Tibial nerve (tissue), 4 donors: ENCODE measurements around the gene GGACT. TPM values are rescaled to one million over a fixed set of nuclear protein-coding genes. Genes with fewer than 3 reads are reported as not detected.

Experiments used
- DNase-seq, 2 donors: peaks; one replicate each; pipeline ENCODE4 v3.0.0-alpha.2; 2019; ENCODE audit warnings: low spot score in 2 of 2
- H3K27ac ChIP-seq, 4 donors: fragments of 200-600 bp; sonication (generic) in 3 of 4; one replicate each; pipeline ENCODE4 v1.5.1; 2017 to 2019; ENCODE audit warnings: mild to moderate bottlenecking in 1 of 4
- H3K27me3 ChIP-seq, 2 donors: fragments of 200-600 bp; sonication (generic) in 1 of 2; one replicate each; pipeline versions ENCODE4 v1.5.1 to v1.6.0; 2017 to 2019
- H3K36me3 ChIP-seq, 3 donors: fragments of 200-600 bp; sonication (generic); one replicate each; pipeline ENCODE4 v1.5.1; 2018 to 2019
- H3K4me1 ChIP-seq, 4 donors: fragments of 200-600 bp; sonication (generic) in 3 of 4; one replicate each; pipeline ENCODE4 v1.5.1; 2017 to 2019
- H3K4me3 ChIP-seq, 4 donors: fragments of 200-600 bp; sonication (generic) in 3 of 4; one replicate each; pipeline ENCODE4 v1.5.1; 2017 to 2019; ENCODE audit warnings: mild to moderate bottlenecking in 1 of 4, moderate library complexity in 1 of 4
- H3K9me3 ChIP-seq, 4 donors: fragments of 200-600 bp; sonication (generic) in 3 of 4; one replicate each; pipeline ENCODE4 v1.5.1; 2017 to 2019
- EP300 ChIP-seq, 2 donors: sonication (generic); formaldehyde crosslinking; IDR thresholded peaks; one replicate each; pipeline ENCODE4 v1.6.1; 2017; ENCODE audit warnings: antibody characterized with exemption in 2 of 2, mild to moderate bottlenecking in 1 of 2
- POLR2A ChIP-seq, 2 donors: fragments of 450-650 bp; IDR thresholded peaks; one replicate each; pipeline ENCODE4 v1.6.1; 2017; ENCODE audit warnings: antibody characterized with exemption in 2 of 2, mild to moderate bottlenecking in 2 of 2, moderate library complexity in 2 of 2
- WGBS, 2 donors: methylation state at CpG; one replicate each; pipeline ENCODE4 v1.1.5; 2018; 5-methylcytosine and 5-hydroxymethylcytosine counted together
- total RNA-seq, 4 donors: library from RNA; depleted of rRNA; stranded (reverse); fragments of >200 nt; gene quantifications; one replicate each; pipeline ENCODE4 v1.1.0, GENCODE V29; 2016
- TF ChIP-seq, protein P1 (sequence below), 5 experiments: fragments of 200-600 bp in 3 of 5; fragments of 450-650 bp in 2 of 5; sonication (generic) in 3 of 5; IDR thresholded peaks; one replicate each; pipeline ENCODE4 v1.5.1; 2016 to 2019; ENCODE audit warnings: antibody characterized with exemption in 5 of 5, mild to moderate bottlenecking in 3 of 5, moderate library complexity in 2 of 5

Gene GGACT
- total RNA-seq, 4 donors from 2014 or later: 2.4 to 5.2 (median 3.9) TPM

GRCh38 chr13:100515410-100515800 is 73.2 kb downstream of the GGACT start:
- Histone ChIP-seq H3K27ac (no peak overlapping the region), H3K27me3 (no peaks in the 10 kb centered on the region), H3K4me1 (peaks cover 0 to 16% (median 0%) of the 10 kb centered on the region in 4 donors), H3K4me3 (no peak overlapping the region), H3K9me3 (no peaks in the 10 kb centered on the region), H3K36me3 (peaks cover 0 to 7% (median 0%) of the 10 kb centered on the region in 3 donors)
- TF ChIP-seq EP300 (IDR thresholded peaks at IDR 0.05) (no peak), POLR2A (IDR thresholded peaks at IDR 0.05) (no peak)
- TF ChIP-seq, protein P1, sequence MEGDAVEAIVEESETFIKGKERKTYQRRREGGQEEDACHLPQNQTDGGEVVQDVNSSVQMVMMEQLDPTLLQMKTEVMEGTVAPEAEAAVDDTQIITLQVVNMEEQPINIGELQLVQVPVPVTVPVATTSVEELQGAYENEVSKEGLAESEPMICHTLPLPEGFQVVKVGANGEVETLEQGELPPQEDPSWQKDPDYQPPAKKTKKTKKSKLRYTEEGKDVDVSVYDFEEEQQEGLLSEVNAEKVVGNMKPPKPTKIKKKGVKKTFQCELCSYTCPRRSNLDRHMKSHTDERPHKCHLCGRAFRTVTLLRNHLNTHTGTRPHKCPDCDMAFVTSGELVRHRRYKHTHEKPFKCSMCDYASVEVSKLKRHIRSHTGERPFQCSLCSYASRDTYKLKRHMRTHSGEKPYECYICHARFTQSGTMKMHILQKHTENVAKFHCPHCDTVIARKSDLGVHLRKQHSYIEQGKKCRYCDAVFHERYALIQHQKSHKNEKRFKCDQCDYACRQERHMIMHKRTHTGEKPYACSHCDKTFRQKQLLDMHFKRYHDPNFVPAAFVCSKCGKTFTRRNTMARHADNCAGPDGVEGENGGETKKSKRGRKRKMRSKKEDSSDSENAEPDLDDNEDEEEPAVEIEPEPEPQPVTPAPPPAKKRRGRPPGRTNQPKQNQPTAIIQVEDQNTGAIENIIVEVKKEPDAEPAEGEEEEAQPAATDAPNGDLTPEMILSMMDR (IDR thresholded peaks at IDR 0.05): no peak
- WGBS, 2 donors: 75 to 80% methylated on average over 19 to 20 of the region's 20 CpGs
- DNase-seq: no peak

- Histone ChIP-seq H3K4me1 (peaks cover 0 to 16% (median 0%) of the 10 kb centered on the region in 4 donors), H3K4me3 (no peak overlapping the region), H3K9me3 (no peaks in the 10 kb centered on the region), H3K36me3 (peaks cover 0 to 7% (median 0%) of the 10 kb centered on the region in 3 donors), H3K27me3 (no peaks in the 10 kb centered on the region), H3K27ac (no peak overlapping the region)
- DNase-seq: peak; percentile 58 to 80
- 0 to 2% methylated on average over 5 of the region's 5 CpGs for WGBS, 2 donors
- TF ChIP-seq, protein P1 (IDR thresholded peaks at IDR 0.05): peak; percentile 78 to 86 (median 81)
- TF ChIP-seq POLR2A (IDR thresholded peaks at IDR 0.05) (no peak), EP300 (IDR thresholded peaks at IDR 0.05) (peak in 1 of 2 donors; percentile 12)
These were observed 73.7 kb downstream of the GGACT start for GRCh38 chr13:100514788-100515409.

DNA sequence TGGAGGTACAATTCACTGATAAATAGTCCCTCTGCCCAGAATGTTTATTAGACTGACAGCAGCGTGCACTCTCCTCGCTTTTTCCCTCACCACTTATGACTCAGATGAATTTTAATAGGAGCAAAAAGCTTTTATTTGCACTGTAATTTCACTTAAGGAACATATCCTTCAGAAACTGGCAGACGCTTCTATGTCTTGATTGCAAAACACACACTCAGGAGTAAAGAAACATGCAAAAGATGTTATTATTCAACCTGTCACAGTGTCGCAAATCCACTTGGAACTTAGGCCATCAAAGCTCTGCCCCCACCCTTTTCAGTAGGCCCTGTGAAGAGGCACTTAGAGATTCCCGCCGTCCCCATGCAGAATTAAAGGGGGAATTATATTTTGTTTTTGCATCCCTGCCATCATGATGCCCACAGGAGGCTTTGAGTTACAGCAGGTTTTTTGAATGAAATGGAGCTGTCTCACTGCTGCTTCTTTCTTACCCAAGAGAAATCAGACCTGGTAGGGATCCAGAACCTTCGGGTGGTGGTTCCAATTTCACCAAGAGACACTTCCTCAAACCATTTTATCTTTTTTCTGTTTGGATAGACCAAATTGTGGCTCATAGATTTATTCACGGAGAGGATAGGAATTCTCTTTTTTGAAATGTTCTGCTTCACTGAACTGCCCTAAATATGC is 74.5 kb downstream of the GGACT start:
- peaks cover 0 to 7% (median 0%) of the 10 kb centered on the region in 3 donors for H3K36me3 ChIP-seq
- TF ChIP-seq EP300 (IDR thresholded peaks at IDR 0.05) (no peak), POLR2A (IDR thresholded peaks at IDR 0.05) (no peak)
- TF ChIP-seq, protein P1 (IDR thresholded peaks at IDR 0.05): no peak
- H3K27ac ChIP-seq: no peak overlapping the region
- 67 to 71% methylated on average over 8 of the region's 8 CpGs for WGBS, 2 donors
- H3K27me3 ChIP-seq: no peaks in the 10 kb centered on the region
- H3K4me3 ChIP-seq: no peak overlapping the region
- peaks cover 0 to 16% (median 0%) of the 10 kb centered on the region in 4 donors for H3K4me1 ChIP-seq
- DNase-seq: no peak
- no peaks in the 10 kb centered on the region for H3K9me3 ChIP-seq

GRCh38 chr13:100513171-100513570 is 75.4 kb downstream of the GGACT start:
- Histone ChIP-seq H3K27ac (no peak overlapping the region), H3K36me3 (peaks cover 0 to 7% (median 0%) of the 10 kb centered on the region in 3 donors), H3K4me1 (peaks cover 0 to 16% (median 0%) of the 10 kb centered on the region in 4 donors), H3K4me3 (no peak overlapping the region), H3K9me3 (no peaks in the 10 kb centered on the region), H3K27me3 (no peaks in the 10 kb centered on the region)
- WGBS, 2 donors: 47 to 55% methylated on average over 3 of the region's 3 CpGs
- DNase-seq: no peak
- TF ChIP-seq POLR2A (IDR thresholded peaks at IDR 0.05) (no peak), EP300 (IDR thresholded peaks at IDR 0.05) (no peak)
- TF ChIP-seq, protein P1 (IDR thresholded peaks at IDR 0.05): no peak

- TF ChIP-seq EP300 (IDR thresholded peaks at IDR 0.05) (no peak), POLR2A (IDR thresholded peaks at IDR 0.05) (no peak)
- TF ChIP-seq, protein P1 (IDR thresholded peaks at IDR 0.05): no peak
- Histone ChIP-seq H3K36me3 (peaks cover 0 to 7% (median 0%) of the 10 kb centered on the region in 3 donors), H3K9me3 (no peaks in the 10 kb centered on the region), H3K27ac (no peak overlapping the region), H3K4me1 (peaks cover 0 to 16% (median 0%) of the 10 kb centered on the region in 4 donors), H3K4me3 (no peak overlapping the region), H3K27me3 (no peaks in the 10 kb centered on the region)
- 94 to 96% methylated on average over 9 of the region's 9 CpGs for WGBS, 2 donors
- no peak for DNase-seq
These were observed 76.2 kb downstream of the GGACT start for GRCh38 chr13:100512422-100512821.
